Activated CD8-positive, alpha-beta memory T cell treated with anti-CD3 and anti-CD28 coated beads, Interleukin-2, amount 50 U/mL, for 1 hour (primary cell): ENCODE results near the gene ZNF358.

Experiments
- DNase-seq: peaks from one replicate; pipeline ENCODE4 v3.0.0-alpha.2; 2020; ENCODE audit errors: extremely low read depth

ZNF358 gene

GRCh38 chr19:7489609-7490044 is 26.3 kb upstream of the ZNF358 start:
- DNase-seq: no peak

GRCh38 chr19:7492142-7492541 is 23.8 kb upstream of the ZNF358 start:
- DNase-seq: no peak

- DNase-seq: no peak
These were observed 23.3 kb upstream of the ZNF358 start for GRCh38 chr19:7492558-7492957.

- DNase-seq: no peak
These were observed 21.3 kb upstream of the ZNF358 start for GRCh38 chr19:7494416-7495098.

- DNase-seq: no peak
These were observed 18.6 kb upstream of the ZNF358 start for GRCh38 chr19:7497292-7497691.

- no peak for DNase-seq
These were observed 15.0 kb upstream of the ZNF358 start for GRCh38 chr19:7500811-7501450.

- no peak for DNase-seq
These were observed 13.4 kb upstream of the ZNF358 start for GRCh38 chr19:7502552-7502951.

- DNase-seq: no peak
These were observed 11.2 kb upstream of the ZNF358 start for GRCh38 chr19:7504684-7505083.

- no peak for DNase-seq
These were observed 10.6 kb upstream of the ZNF358 start for GRCh38 chr19:7505288-7505681.

GRCh38 chr19:7505682-7506384 is 10.1 kb upstream of the ZNF358 start:
- no peak for DNase-seq

- no peak for DNase-seq
These were observed 9.2 kb upstream of the ZNF358 start for GRCh38 chr19:7506385-7507328.

GRCh38 chr19:7507884-7508283 is 8.0 kb upstream of the ZNF358 start:
- DNase-seq: no peak

- DNase-seq: no peak
These were observed 6.3 kb upstream of the ZNF358 start for GRCh38 chr19:7509625-7510024.

- DNase-seq: no peak
These were observed 3.5 kb upstream of the ZNF358 start for GRCh38 chr19:7512400-7512851.

- DNase-seq: no peak
These were observed 1.9 kb upstream of the ZNF358 start for GRCh38 chr19:7513809-7514642.

- DNase-seq: no peak
These were observed 726 bp upstream of the ZNF358 start for GRCh38 chr19:7515110-7515644.

- DNase-seq: no peak
These were observed 430 bp downstream of the ZNF358 start for GRCh38 chr19:7516333-7516732.

- DNase-seq: no peak
These were observed 975 bp downstream of the ZNF358 start for GRCh38 chr19:7516878-7517277.

- DNase-seq: no peak
These were observed 3.6 kb downstream of the ZNF358 start for GRCh38 chr19:7519361-7520130.
